ENCODE data around the gene CXADR. TPM values are rescaled to one million over a fixed set of nuclear protein-coding genes. Genes with fewer than 3 reads are reported as not detected.
"Not testable (repeated sequence)": the region's sequence is repeated elsewhere in the genome, so short reads cannot be mapped to it uniquely, and the experiment has no call there.

Gene CXADR
- total RNA-seq, 1 donor from 2014 or later, result 24.5 TPM

- Histone ChIP-seq H3K4me1 (peaks cover 51% of the 10 kb centered on the region), H3K27me3 (ENCODE audit: low read depth) (peaks cover 14% of the 10 kb centered on the region), H3K4me3 (no peak overlapping the region), H3K36me3 (no peaks in the 10 kb centered on the region), H3K9me3 (replicated peaks) (no peaks in the 10 kb centered on the region), H3K27ac (replicated peaks) (peak overlapping the region; percentile 46)
- DNase-seq, result no peak
- TF ChIP-seq CTCF (IDR thresholded peaks at IDR 0.05; ENCODE audit: borderline replicate concordance), result no peak
- intact Hi-C loops (cut with micrococcal nuclease), result no loop called here
Observed at GRCh38 chr21:17519965-17520609, 7.2 kb downstream of the CXADR start.

- Histone ChIP-seq H3K27ac (replicated peaks) (no peak overlapping the region), H3K4me1 (peaks cover 68% of the 10 kb centered on the region), H3K27me3 (ENCODE audit: low read depth) (no peaks in the 10 kb centered on the region), H3K9me3 (replicated peaks) (no peaks in the 10 kb centered on the region), H3K4me3 (no peak overlapping the region), H3K36me3 (no peaks in the 10 kb centered on the region)
- no peak for TF ChIP-seq CTCF (IDR thresholded peaks at IDR 0.05; ENCODE audit: borderline replicate concordance)
- no peak for DNase-seq
- intact Hi-C loops (cut with micrococcal nuclease), result no loop called here
Observed at GRCh38 chr21:17523007-17523451, 10.2 kb downstream of the CXADR start.

- intact Hi-C loops (cut with micrococcal nuclease); H3K27ac ChIP-seq (replicated peaks); H3K9me3 ChIP-seq (replicated peaks); DNase-seq; H3K36me3 ChIP-seq; H3K27me3 ChIP-seq (ENCODE audit: low read depth); H3K4me3 ChIP-seq: not testable (repeated sequence)
- peaks cover 60% of the 10 kb centered on the region for H3K4me1 ChIP-seq
Observed at GRCh38 chr21:17523979-17524494, 11.2 kb downstream of the CXADR start.

- H3K36me3 ChIP-seq, result no peaks in the 10 kb centered on the region
- intact Hi-C loops (cut with micrococcal nuclease), result no loop called here
- no peak overlapping the region for H3K4me3 ChIP-seq
- TF ChIP-seq CTCF (IDR thresholded peaks at IDR 0.05; ENCODE audit: borderline replicate concordance), result no peak
- no peak overlapping the region for H3K27ac ChIP-seq (replicated peaks)
- DNase-seq, result no peak
- peaks cover 54% of the 10 kb centered on the region for H3K4me1 ChIP-seq
- H3K9me3 ChIP-seq (replicated peaks), result no peaks in the 10 kb centered on the region
- no peaks in the 10 kb centered on the region for H3K27me3 ChIP-seq (ENCODE audit: low read depth)
Observed at GRCh38 chr21:17524635-17525034, 11.8 kb downstream of the CXADR start.

GRCh38 chr21:17526776-17527175, 13.9 kb downstream of the CXADR start:
- no peak for DNase-seq
- TF ChIP-seq CTCF (IDR thresholded peaks at IDR 0.05; ENCODE audit: borderline replicate concordance), result no peak
- no peaks in the 10 kb centered on the region for H3K9me3 ChIP-seq (replicated peaks)
- H3K4me3 ChIP-seq, result no peak overlapping the region
- H3K36me3 ChIP-seq, result no peaks in the 10 kb centered on the region
- no peak overlapping the region for H3K27ac ChIP-seq (replicated peaks)
- no peaks in the 10 kb centered on the region for H3K27me3 ChIP-seq (ENCODE audit: low read depth)
- intact Hi-C loops (cut with micrococcal nuclease), result no loop called here
- H3K4me1 ChIP-seq, result peaks cover 42% of the 10 kb centered on the region

GRCh38 chr21:17527240-17527639, 14.4 kb downstream of the CXADR start:
- Histone ChIP-seq H3K27ac (replicated peaks) (peak overlapping the region; percentile 40), H3K4me1 (peaks cover 42% of the 10 kb centered on the region), H3K9me3 (replicated peaks) (no peaks in the 10 kb centered on the region), H3K27me3 (ENCODE audit: low read depth) (no peaks in the 10 kb centered on the region), H3K36me3 (no peaks in the 10 kb centered on the region), H3K4me3 (no peak overlapping the region)
- no peak for TF ChIP-seq CTCF (IDR thresholded peaks at IDR 0.05; ENCODE audit: borderline replicate concordance)
- intact Hi-C loops (cut with micrococcal nuclease), result no loop called here
- no peak for DNase-seq
